IPS DF 4.7 (cell line): ENCODE data around the gene PRAMEF20.

ENCODE experiments used
- DNase-seq: peaks from one replicate; pipeline ENCODE4 v3.0.0-alpha.2; 2013; ENCODE audit warnings: low spot score; ENCODE audit errors: extremely low read depth

Gene PRAMEF20

DNA sequence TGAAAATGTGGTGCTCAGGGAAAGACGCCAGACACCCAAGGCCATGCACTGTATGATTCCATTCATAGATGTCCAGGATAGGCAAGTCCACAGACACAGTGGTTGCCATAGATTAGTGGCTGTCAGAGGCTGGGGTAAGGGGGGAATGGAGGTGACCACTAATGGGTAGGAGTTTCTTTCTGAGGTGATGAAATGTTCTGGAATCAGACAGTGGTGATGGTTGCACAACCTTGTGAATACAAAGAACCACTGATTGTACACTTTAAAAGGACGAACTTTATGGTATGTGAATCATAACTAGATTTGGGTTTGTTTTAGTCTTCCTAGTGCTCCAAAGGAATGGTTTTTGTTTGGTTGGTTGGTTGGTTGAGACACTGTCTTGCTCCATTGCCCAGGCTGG, 51.7 kb downstream of the PRAMEF20 start:
- DNase-seq: no peak

DNA sequence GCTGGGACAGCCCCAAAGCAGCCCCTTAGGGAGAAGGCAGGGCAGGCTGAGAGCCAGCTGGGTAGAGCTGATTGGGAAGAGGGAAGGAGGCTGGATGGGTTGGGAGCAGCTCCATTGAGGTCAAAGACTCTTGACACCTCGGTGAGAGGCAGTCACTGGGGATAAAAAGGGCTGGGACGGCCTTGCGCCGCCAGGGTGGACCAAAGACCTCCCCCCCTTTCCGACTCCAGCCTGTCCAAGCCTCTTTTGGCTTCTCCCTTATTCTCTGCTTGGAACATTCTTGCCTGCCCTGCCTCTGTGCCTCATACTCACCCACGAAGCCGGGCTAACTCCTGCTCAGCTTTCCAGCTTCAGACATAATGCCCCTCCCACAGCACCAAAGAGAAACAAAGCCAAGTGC, 52.4 kb downstream of the PRAMEF20 start:
- DNase-seq: no peak

DNA sequence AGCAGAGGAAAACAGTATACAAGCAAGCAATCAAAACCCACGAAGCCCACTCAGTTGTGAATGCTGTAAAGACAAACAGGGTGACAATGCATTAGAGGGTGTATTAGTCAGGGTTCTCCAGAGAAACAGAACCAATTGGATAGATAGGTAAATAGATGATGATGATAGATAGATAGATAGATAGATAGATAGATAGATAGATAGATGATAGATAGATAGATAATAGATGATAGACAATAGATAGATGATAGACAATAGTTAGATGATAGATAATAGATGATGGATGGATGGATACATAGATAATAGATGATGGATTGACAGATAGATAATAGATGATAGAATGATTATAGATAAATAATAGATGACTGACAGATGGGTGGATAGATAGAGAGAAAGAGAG, 55.3 kb downstream of the PRAMEF20 start:
- no peak for DNase-seq

DNA sequence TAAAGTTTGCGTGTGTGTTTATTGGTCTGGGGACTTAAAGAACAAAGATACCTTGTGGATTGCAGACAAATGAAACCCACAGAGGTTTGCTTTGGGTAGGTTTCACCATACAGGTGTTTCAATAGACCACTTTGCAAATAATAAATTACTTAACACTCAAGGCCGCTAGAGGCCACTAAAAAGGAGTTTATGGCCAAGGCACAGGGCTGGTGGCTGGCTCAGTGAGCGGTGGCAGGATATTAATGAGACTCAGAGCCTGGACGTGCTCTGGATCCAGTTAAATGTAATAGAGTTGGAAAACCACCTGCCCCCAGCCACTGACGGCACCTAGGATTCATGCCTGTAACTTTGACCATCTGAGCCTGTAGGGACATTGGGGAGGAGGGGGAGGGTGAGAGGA, 59.1 kb downstream of the PRAMEF20 start:
- DNase-seq: no peak
